ENCODE data around the gene BLM. TPM values are rescaled to one million over a fixed set of nuclear protein-coding genes. Genes with fewer than 3 reads are reported as not detected.

The BLM gene
- polyA plus RNA-seq, 1 experiment, result 2.1 TPM

GRCh38 chr15:90743407-90743806 is 26.3 kb downstream of the BLM start:
- no peak overlapping the region for H3K4me3 ChIP-seq (ENCODE audit: low read depth, low read length)
- TF ChIP-seq CTCF (IDR thresholded peaks at IDR 0.05; ENCODE audit: low read depth, low read length), result no peak
- no peak overlapping the region for H3K27ac ChIP-seq (ENCODE audit: low read depth, low read length)
- no peaks in the 10 kb centered on the region for H3K9me3 ChIP-seq (ENCODE audit: control insufficient read depth, insufficient read depth, low read length)
- ChIA-PET POLR2A (no interaction called here), CTCF (no interaction called here)
- no peak for DNase-seq (ENCODE audit: low read depth, low spot score)
- H3K27me3 ChIP-seq (ENCODE audit: control insufficient read depth, insufficient read depth, low read length), result no peaks in the 10 kb centered on the region

- CTCF ChIA-PET, result no interaction called here
- Histone ChIP-seq H3K4me3 (ENCODE audit: low read depth, low read length) (no peak overlapping the region), H3K27me3 (ENCODE audit: control insufficient read depth, insufficient read depth, low read length) (no peaks in the 10 kb centered on the region), H3K9me3 (ENCODE audit: control insufficient read depth, insufficient read depth, low read length) (no peaks in the 10 kb centered on the region), H3K27ac (ENCODE audit: low read depth, low read length) (no peak overlapping the region)
- POLR2A ChIA-PET, result no interaction called here
- TF ChIP-seq CTCF (IDR thresholded peaks at IDR 0.05; ENCODE audit: low read depth, low read length), result no peak
- no peak for DNase-seq (ENCODE audit: low read depth, low spot score)
These were observed 27.7 kb downstream of the BLM start for GRCh38 chr15:90744759-90745402.

- Histone ChIP-seq H3K4me3 (ENCODE audit: low read depth, low read length) (no peak overlapping the region), H3K27me3 (ENCODE audit: control insufficient read depth, insufficient read depth, low read length) (no peaks in the 10 kb centered on the region), H3K27ac (ENCODE audit: low read depth, low read length) (no peak overlapping the region), H3K9me3 (ENCODE audit: control insufficient read depth, insufficient read depth, low read length) (no peaks in the 10 kb centered on the region)
- DNase-seq (ENCODE audit: low read depth, low spot score), result no peak
- no peak for TF ChIP-seq CTCF (IDR thresholded peaks at IDR 0.05; ENCODE audit: low read depth, low read length)
- ChIA-PET POLR2A (no interaction called here), CTCF (interaction anchor here (0.6 kb wide), 1 partner anchor 34 kb away, joined by 6 read pairs; no protein-coding TSS in a partner anchor)
These were observed 32.6 kb downstream of the BLM start for GRCh38 chr15:90749754-90750153.

DNA sequence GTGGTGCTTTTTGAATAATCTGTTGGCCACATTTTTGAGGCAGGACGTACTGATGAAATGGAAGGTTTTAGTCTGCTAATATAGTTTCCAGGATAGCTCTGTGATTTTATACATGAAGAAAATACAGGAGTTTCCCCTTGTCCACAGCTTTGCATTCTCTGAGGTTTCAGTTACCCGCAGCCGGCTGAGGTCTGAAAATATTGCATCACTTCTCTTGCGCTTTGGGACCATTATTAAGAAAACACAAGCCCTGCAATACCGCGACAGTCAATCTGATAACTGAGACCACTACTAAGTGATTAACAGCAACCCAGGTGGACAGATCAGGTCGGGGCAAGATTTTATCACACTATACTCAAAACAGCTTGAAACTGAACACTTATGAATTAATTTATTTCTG is 33.0 kb downstream of the BLM start:
- ChIA-PET CTCF (interaction anchor here (0.6 kb wide), 1 partner anchor 35 kb away, joined by 6 read pairs; no protein-coding TSS in a partner anchor), POLR2A (no interaction called here)
- H3K9me3 ChIP-seq (ENCODE audit: control insufficient read depth, insufficient read depth, low read length), result no peaks in the 10 kb centered on the region
- H3K27ac ChIP-seq (ENCODE audit: low read depth, low read length), result no peak overlapping the region
- DNase-seq (ENCODE audit: low read depth, low spot score), result no peak
- H3K27me3 ChIP-seq (ENCODE audit: control insufficient read depth, insufficient read depth, low read length), result no peaks in the 10 kb centered on the region
- no peak overlapping the region for H3K4me3 ChIP-seq (ENCODE audit: low read depth, low read length)
- TF ChIP-seq CTCF (IDR thresholded peaks at IDR 0.05; ENCODE audit: low read depth, low read length), result no peak

- H3K4me3 ChIP-seq (ENCODE audit: low read depth, low read length), result no peak overlapping the region
- DNase-seq (ENCODE audit: low read depth, low spot score), result no peak
- H3K27ac ChIP-seq (ENCODE audit: low read depth, low read length), result no peak overlapping the region
- ChIA-PET CTCF (no interaction called here), POLR2A (no interaction called here)
- no peaks in the 10 kb centered on the region for H3K27me3 ChIP-seq (ENCODE audit: control insufficient read depth, insufficient read depth, low read length)
- H3K9me3 ChIP-seq (ENCODE audit: control insufficient read depth, insufficient read depth, low read length), result no peaks in the 10 kb centered on the region
- no peak for TF ChIP-seq CTCF (IDR thresholded peaks at IDR 0.05; ENCODE audit: low read depth, low read length)
These were observed 34.2 kb downstream of the BLM start for GRCh38 chr15:90751300-90751825.
